GM20000 (cell line): ENCODE data around the gene CLSTN1.
"Not testable (repeated sequence)": the region's sequence is repeated elsewhere in the genome, so short reads cannot be mapped to it uniquely, and the experiment has no call there.

Source experiments
- DNase-seq: peaks from one replicate; pipeline ENCODE4 v3.0.0; 2012; ENCODE audit warnings: low spot score
- CTCF ChIP-seq: IDR thresholded peaks from 2 replicates; pipeline ENCODE4 v1.5.1; 2012; ENCODE audit warnings: mild to moderate bottlenecking, control low read depth; ENCODE audit errors: extremely low read depth, missing control alignments

The CLSTN1 gene

GRCh38 chr1:9793291-9793690, 30.5 kb downstream of the CLSTN1 start:
- DNase-seq = no peak
- no peak for TF ChIP-seq CTCF

GRCh38 chr1:9792156-9793042, 31.4 kb downstream of the CLSTN1 start:
- DNase-seq = no peak

GRCh38 chr1:9789700-9790099, 34.1 kb downstream of the CLSTN1 start:
- not testable (repeated sequence) for DNase-seq

More at GRCh38 chr1:9792156-9793042, 31.4 kb downstream of the CLSTN1 start:
- no peak for TF ChIP-seq CTCF

GRCh38 chr1:9787702-9788101, 36.1 kb downstream of the CLSTN1 start:
- DNase-seq = peak; percentile 44
- TF ChIP-seq CTCF = no peak

- no peak for DNase-seq
- TF ChIP-seq CTCF = no peak
Measured at GRCh38 chr1:9785406-9785805, 38.4 kb downstream of the CLSTN1 start.

- DNase-seq = peak; percentile 69
- TF ChIP-seq CTCF = peak; percentile 69
Measured at GRCh38 chr1:9784508-9785133, 39.1 kb downstream of the CLSTN1 start.

- TF ChIP-seq CTCF = no peak
- no peak for DNase-seq
Measured at GRCh38 chr1:9782897-9783296, 40.9 kb downstream of the CLSTN1 start.
